Muscle of back (tissue), 11 donors: ENCODE measurements around the gene ADORA2B. TPM values are rescaled to one million over a fixed set of nuclear protein-coding genes. Genes with fewer than 3 reads are reported as not detected.
"Not testable (repeated sequence)": the region's sequence is repeated elsewhere in the genome, so short reads cannot be mapped to it uniquely, and the experiment has no call there.

Source experiments
- DNase-seq, 3 donors: peaks; one replicate each; pipeline versions ENCODE4 v3.0.0 to v3.0.0-alpha.2; 2013
- polyA plus RNA-seq, 10 donors: library from polyadenylated mRNA; unstranded; fragments of 120-200 nt; gene quantifications; one replicate each; pipeline ENCODE4 v1.2.1, GENCODE V29; 2013; ENCODE audit not compliant: insufficient read length in 10 of 10

ADORA2B gene
- polyA plus RNA-seq, 10 donors = 2.1 to 6.9 (median 3.7) TPM

DNA sequence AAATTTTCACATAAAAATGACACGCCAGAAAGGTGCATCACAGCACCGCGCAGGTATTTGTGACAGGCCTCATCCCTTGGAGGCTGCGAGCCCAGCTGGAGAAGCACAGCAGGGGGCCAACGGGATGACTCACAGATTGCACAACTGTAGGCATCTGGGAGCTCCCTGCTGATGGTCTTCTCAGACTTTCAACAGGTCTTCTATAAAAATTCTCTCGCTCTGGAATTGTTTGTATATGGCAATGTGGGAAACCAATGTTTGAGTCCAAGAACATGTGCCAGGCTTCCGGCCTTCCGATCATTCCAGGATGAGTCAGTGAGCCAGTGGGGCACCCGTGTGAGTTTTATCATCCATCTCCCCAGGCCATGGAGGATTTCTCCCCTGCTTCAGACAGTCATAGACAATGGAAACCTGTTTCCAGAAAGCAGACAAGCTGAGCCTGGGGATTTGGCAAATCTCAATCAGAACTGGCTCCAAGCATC lies 24.1 kb upstream of the ADORA2B start:
- DNase-seq = peak in 1 of 3 donors; percentile 78

DNA sequence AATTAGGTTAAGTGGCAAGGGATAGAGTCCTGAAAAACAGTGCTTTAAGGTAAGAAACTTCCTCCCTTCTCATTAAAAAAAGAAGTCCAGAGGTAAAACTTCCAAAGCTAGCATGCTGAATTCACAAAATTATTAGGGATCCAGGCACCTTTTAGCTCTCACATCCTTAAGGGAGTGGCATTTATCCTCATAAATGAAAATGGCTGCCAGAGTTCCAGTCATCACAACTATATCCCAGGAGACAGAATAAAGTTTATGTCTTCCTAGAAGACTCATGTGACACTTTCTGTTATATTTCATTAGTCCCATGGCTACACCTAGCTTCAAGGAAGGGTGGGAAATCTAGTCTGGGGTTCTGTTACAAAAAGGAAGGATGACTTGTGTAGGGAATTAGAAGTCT lies 23.3 kb upstream of the ADORA2B start:
- DNase-seq = no peak

DNA sequence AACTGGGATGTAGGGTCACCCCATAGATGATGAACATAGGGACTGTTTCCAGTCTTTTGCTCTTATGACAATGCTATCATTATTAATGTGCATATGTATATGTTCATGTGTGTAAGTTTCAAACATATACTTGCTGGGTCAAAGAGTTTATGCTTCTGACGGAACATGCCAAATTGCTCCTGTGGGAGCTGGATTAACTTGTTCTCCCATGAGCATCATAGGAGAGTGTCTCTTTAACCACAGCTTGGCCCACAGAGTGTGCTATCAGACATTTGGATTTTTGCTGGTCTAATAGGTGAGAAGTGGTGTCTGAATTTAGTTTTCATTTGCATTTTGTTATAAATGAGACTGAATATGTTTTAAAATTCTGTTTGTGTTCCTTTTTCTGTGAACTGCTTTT lies 22.3 kb upstream of the ADORA2B start:
- DNase-seq = no peak

DNA sequence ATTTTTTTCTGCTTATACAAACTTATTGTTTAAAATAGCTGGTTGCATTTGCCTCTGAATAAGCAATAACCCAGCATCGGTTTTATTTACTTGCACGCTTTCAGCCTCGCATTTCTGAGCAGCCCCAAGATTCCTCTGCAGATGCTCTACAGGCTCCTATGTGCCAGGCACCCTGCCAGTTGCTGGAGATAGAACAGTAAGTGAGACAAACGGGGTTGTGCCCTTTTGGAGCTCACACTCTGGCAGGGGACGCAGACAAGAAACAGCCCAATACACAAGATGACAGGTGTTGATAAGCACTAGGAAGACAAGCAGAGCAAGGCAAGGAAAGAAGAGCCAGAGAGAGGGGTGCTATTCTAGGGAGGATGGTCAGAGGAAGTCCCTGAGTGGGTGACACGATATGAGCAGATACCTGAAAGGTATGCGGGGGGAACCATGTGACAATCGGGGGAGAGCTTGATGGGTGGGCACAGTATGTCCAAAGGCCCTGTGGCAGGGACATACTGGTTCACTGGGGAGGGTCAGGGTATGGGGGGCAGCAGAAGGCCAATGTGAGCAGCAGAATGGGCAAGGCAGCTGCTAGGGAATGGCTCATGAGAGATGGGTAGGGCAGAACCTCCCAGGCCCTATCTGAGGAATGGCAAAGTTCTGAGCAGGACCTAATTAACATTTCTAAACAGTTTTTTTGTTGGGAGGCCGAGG lies 18.7 kb upstream of the ADORA2B start:
- DNase-seq = no peak

DNA sequence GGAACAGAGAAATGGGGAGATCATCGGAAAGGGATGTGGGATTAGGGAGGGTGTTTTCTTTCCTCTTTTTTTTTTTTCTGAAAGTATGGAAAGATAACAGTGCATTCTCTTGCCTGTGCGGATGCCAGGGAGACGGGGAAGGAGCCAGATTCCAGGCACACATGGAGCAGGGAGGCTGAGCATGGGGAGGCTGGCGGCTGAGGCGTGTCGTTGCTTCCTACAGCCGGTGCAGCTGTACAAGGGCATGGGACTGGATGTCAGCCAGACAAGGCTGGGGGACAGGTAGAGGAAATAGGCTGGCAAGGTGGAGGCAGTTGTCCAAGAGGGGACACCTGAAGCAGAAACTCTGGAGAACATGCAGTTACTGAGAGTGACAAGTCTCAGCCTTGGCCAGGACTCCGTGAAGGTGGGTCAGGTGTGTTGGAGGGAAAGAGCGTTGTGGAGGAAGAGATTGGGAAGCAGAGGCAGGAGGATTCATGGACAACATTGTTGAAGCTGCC lies 16.6 kb upstream of the ADORA2B start:
- no peak for DNase-seq

DNA sequence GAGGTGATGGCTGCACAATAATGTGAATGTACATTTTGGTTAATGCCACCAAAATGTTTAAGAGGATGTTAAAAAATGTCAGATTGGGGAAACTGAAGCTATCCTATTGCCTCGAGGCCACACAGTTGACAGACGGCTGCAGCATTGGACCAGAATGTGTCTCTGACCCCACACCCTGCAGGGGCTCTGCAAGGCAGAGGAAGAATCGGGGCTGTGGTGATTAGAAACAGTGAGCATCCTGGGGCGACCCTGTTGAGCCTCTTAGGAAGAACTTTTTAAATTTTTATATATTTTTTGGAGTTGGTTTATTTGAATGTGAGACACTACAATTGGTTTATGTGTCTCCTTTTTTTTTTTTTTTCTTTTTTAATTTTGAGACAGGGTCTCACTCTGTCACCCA lies 15.0 kb upstream of the ADORA2B start:
- no peak for DNase-seq

DNA sequence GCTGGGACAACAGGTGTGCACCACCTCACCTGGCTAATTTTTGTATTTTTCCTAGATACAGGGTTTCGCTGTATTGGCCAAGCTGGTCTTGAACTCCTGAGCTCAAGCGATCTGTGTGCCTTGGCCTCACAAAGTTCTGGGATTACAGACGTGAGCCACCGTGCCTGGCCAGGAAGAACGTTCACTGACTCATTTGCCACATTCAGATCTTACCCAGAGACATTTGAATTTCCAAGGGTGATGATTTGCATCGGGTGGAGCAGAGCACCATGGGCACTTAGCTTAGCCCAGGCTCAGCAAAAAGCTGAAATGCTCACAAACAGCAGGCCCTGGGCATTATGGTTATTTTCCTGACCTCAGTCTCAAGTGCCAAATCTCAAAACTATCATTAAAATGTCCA lies 14.5 kb upstream of the ADORA2B start:
- no peak for DNase-seq

DNA sequence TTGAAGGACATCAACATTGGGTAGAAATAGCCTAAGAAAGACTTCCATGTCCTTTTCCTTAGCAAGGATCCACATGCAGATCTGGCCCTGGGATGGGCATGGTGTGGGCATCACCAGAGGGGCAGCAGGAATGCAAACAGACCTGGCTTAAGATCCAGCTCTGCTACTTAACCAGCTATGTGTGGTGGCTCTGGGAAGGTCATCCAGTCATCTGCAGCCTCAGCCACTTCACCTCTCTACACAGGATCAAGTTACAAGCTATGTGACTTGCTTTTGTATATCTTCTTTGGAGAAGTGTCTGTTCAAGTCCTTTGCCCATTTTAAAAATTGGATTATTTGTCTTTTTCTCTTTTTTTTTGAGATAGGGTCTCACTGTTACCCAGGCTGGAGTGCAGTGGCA lies 13.5 kb upstream of the ADORA2B start:
- no peak for DNase-seq

DNA sequence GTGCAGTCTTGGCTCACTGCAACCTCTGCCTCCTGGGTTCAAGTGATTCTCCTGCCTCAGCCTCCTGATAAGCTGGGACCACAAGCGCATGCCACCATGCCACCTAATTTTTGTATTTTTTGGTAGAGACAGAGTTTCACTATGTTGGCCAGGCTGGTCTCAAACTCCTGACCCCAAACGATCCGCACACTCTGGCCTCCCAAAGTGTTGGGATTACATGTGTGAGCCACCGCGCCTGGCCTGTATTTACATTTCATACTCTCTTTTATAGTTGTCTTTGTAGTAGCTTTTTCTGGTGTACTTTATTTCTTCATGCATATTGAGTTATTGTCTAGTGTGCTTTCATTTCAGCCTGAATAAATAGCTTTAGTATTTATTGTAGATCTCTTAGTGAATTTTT lies 10.1 kb upstream of the ADORA2B start:
- DNase-seq = no peak

DNA sequence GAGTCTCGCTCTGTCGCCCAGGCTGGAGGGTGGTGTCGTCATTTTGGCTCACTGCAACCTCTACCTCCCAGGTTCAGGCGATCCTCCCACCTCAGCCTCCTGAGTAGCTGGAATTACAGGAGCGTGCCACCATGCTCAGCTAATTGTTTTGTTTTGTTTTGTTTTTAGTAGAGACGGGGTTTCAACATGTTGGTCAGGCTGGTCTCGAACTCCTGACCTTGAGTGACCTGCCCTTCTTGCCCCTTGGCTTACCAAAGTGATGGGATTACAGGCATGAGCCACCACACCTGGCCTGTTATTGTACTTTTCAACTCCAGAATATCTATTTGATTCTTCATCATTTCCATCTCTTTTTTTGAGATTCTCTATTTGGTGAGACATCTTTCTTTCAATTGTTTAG lies 9.0 kb upstream of the ADORA2B start:
- DNase-seq = no peak

DNA sequence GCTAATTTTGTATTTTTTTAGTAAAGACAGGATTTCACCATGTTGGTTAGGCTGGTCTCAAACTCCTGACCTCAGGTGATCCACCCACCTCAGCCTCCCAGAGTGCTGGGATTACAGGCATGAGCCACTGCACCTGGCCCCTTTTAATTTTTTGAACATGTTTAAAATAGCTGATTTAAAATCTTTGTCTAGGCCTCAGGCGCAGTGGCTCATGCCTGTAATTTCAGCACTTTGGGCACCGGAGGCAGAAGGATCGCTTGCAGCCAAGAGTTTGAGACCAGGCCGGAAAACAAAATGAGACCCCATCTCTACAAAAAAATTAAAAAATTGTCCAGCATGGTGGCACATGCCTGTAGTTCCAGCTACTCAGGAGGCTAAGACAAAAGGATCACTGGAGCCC lies 8.4 kb upstream of the ADORA2B start:
- not testable (repeated sequence) for DNase-seq

DNA sequence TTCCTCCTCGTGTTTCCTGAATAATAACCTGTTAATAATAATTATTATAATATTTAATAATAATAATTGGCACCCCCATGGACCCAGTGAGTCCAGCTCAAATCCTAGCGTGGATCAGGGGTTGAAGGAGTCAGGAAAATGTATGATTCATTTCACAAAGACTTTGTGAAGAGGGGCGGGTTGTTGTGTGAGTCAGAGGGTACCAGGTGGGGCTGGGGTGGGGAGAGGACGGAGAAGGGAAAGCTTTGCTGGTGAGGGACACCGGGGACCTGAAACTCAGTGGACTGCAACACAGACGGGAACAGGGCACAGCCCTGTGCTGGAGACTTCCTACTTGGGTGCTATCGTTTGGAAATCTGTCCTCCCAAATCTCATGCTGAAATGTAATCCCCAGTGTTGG lies 3.1 kb upstream of the ADORA2B start:
- no peak for DNase-seq

DNA sequence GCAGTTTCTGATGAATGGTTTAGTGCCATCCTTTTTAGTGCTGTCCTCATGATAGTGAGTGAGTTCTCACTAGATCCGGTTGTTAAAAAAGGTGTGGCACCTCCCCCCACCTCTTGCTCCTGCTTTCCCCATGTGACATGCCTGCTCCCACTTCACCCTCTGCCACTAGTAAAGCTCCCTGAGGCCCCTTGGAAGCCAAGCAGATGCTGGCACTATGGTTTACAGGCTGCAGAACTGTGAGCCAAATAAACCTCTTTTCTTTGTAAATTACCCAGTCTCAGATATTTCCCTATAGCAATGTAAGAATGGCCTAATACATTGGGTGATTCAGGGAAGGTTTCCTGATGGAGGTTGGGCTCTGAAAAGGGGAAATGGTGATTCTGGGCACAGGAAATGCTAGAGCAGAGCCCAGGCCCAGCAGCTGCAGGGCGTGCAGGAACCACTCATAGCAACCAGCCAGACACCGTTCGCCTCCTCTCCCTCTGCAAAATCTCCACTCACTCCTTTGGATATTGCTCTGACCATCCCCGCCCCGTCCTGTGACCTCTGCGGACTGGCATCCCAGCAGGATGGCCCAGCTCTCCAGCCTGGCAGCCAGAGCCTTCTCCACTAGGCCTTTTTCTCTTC lies 2.6 kb upstream of the ADORA2B start:
- DNase-seq = no peak

DNA sequence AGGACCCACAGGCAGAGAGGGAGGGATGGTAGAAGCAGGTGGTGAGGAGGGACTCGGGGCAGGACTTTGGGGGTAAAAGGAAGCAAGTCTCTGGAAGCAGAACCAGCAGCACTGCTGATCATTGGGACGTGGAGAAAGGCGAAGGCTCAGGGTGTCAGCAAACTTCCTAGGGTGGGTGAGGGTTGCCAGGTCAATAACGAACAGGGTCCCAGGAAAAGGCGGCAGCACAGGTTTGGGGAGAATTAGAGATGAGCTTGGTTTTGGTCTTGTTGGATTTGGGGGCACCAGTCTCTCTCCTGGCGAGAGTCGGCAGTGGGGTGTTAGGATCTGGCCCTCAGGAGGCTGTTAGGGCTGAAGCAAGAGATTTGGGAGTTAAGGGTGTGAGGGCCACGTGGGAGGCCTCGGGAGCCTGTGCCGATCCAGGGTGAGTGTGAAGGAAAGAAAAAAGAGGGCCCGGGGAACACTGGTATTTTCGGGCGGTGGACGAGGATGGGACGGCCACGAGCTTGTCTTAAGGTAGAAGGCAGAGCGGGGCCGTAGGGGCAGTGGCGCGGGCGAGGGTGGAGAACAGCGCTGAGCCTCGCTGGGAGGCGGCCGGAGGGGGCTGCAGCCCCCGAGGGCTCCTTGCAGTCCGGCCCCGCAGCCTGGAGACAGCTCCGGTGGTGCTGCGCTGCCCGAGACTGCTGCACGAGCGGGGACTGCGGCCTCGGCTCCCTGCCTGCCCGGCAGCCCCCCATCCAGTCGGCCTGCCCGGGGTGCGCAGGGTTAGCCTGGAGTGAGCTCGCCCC lies 765 bp upstream of the ADORA2B start:
- DNase-seq = no peak

DNA sequence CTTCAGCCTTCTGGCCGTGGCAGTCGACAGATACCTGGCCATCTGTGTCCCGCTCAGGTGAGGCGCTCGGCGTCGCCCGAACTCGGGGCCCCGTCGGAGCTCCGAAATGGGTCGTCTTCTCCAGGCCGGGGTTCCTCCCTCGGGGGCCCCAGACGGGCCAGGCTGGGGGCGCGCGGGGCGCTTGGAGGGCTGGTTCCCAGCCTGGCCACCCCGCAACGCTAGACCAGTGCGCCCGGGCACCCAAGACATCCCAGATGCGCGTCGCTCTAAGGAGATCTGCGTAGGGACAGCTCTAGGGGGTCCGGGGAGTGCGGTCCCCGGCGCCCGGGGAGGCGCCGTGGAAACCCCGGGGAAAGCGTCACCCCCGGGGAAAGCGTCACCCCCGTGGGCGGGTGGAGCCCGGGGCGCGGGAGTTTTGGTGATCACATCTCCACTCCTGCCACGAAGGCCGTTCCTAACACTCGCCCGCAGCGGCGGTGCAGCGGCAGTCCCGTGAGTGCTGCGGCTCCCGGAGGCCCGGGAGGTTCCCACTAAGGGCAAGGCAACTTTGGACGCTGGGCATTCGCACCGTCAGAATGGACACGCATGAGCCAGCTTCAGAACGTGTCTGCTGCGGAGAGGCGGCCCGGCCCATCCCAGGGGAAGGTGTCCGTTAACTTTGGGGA lies 729 bp downstream of the ADORA2B start:
- DNase-seq = peak in 1 of 3 donors; percentile 52

DNA sequence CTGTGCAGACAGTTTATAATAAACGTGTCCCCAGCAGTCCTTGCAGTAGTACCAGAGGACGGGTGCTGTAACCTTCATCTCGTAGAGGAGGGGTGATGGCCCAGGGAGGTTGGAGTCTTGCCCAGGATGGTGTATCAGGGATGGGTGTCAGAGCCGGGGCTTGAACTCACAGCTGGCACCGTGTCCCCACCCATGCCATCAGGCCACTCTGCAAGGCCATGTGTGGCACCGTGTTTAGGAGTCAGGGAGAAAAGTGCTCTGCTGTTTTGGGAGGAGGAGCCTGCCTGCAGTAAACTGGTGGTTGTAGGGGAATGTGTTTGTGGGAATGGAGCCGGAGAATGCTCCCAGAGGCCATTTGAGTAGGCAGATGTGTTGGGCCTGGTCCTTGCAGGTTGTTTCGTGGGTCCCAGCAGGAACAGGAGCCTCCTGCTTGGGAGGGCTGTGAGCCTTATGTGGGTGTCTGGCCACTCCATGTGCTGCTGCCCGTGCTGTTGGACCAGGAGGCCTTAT lies 1.7 kb downstream of the ADORA2B start:
- peak in 1 of 3 donors; percentile 22 for DNase-seq

DNA sequence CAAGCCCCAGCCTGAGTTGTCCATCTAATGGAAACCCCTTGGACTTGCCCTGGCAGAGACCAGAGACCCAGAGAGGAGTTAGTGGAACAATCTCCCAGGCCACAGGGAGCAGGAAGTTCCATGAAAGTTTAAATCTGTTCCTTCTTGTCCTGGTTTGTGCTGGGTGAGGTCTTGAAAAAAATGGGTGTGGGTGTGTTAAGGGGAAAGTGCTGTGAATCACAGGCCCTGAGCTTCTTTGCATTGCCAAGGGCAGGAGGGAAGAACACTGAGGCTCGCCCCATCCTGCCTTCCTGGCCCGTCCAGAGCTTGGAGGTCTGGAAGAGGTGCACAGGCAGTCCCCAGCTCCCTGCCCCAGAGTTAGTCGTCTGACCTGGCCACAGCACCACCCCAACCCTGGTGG lies 2.3 kb downstream of the ADORA2B start:
- no peak for DNase-seq

DNA sequence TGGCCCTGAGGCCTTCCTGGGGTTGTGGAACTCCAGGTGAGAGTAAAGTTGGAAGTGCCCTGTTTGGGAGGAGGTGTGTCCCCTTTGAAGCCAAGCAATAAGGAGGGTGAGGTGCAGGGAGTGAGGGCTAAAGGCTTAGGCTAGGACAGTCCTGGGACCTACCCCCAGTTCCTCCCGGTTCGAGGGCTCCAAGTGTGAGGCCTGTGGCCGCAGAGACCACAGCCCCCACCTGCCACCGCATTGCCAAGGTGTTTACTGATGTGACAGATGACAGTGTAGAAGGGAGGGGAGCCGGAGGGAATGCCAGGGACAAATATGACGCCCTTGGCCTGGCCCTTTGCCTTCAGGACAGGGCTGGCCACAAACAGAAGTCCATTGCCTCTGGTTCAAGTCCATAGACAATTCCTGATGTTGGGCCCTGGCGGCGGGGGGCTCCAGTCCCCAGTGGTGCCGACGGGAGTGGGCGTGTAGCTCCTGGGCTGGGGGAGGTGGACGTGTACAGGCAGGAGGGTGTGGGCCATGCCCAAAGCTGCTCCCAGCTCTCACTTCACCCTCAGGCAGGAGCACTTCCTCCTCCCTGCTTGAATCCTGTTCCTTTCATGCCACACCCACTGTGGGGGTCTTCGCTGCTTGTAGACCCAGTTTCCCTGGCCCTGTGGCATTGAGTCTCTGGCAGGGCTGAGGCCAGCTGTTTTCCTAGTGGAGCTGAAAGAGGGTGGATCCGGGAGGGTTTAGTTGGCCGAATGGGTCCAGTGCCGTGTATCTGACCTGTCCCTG lies 3.2 kb downstream of the ADORA2B start:
- DNase-seq = no peak

DNA sequence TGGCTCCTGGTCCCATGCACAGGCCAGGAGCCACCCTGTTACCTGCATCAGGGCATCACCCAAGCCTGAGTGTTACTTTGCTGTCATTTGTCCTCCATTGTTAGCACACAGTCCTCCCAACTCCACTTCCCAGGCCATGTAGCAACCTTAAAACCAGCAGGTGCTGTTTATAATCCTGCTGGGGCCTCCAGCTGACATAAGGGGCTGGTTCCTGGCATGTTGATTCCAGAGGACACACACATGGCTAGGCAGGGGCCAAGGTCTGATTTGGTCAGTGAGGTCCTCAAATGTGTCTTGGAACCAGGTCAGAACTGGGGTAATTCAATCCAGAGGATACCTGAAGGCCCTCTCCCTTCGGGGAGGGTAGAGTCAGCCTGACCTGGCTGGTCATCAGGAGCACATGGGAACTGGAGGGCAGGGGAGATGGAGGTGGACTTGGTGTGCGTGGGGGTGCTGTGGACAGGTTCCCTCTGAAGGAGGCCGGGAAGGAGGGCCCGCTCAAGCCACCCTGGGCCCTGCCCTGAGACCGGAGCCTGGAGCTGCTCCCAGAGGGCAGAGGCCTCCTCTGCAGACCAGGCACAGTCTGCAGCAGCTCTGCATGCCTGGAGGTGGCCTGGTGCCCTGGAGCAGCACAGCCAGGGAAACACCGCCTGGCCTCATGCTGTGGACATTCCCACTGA lies 6.6 kb downstream of the ADORA2B start:
- DNase-seq = no peak

DNA sequence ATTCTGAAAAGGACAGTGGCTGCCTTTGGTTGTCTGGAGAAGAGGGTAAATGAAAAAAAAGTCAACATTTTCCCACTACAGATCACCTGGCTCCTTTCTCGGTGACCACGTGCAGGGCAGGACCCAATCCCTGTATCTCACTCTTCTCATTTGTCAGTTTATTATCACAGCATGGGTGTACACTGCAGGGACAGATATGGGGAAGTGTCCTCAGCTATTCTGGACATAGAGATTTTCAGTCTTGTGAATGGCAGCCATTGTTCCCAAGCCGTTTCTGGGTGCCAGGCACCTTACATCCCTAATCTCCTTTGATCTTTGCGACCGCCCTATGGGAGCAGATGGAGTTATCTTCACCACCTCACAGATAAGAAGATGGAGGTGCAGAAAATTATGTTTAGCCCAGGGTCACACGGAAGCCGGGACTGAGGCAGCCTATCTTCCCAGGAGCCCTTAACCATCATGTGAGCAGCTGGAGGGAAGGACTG lies 7.2 kb downstream of the ADORA2B start:
- DNase-seq = no peak
